PC-9 (cell line): ENCODE data around the gene MAGI3.

Source experiments
- EZH2 ChIP-seq: fragments of 200-600 bp; sonication (generic); IDR thresholded peaks from 2 replicates; pipeline ENCODE4 v1.8.0; 2017; ENCODE audit warnings: antibody characterized with exemption, low read depth
- TF ChIP-seq, protein P1 (sequence below): fragments of 200-600 bp; sonication (generic); conservative IDR thresholded peaks from 2 replicates; pipeline ENCODE4 v1.6.1; 2017; ENCODE audit warnings: mixed run types, antibody characterized with exemption, mild to moderate bottlenecking, moderate library complexity

GRCh38 chr1:113451710-113452109, 61.4 kb downstream of the MAGI3 start:
- TF ChIP-seq, protein P1, sequence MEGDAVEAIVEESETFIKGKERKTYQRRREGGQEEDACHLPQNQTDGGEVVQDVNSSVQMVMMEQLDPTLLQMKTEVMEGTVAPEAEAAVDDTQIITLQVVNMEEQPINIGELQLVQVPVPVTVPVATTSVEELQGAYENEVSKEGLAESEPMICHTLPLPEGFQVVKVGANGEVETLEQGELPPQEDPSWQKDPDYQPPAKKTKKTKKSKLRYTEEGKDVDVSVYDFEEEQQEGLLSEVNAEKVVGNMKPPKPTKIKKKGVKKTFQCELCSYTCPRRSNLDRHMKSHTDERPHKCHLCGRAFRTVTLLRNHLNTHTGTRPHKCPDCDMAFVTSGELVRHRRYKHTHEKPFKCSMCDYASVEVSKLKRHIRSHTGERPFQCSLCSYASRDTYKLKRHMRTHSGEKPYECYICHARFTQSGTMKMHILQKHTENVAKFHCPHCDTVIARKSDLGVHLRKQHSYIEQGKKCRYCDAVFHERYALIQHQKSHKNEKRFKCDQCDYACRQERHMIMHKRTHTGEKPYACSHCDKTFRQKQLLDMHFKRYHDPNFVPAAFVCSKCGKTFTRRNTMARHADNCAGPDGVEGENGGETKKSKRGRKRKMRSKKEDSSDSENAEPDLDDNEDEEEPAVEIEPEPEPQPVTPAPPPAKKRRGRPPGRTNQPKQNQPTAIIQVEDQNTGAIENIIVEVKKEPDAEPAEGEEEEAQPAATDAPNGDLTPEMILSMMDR: no peak
- no peak for TF ChIP-seq EZH2
